HCT116 (cell line): Measurements from ENCODE around the gene SAMD9L.

Source experiments
- ZBTB33 ChIP-seq: IDR thresholded peaks from 2 replicates; pipeline ENCODE4 v1.6.1; 2011; ENCODE audit warnings: mild to moderate bottlenecking, low read length, moderate library complexity; ENCODE audit not compliant: insufficient replicate concordance; ENCODE audit errors: extremely low read depth
- TF ChIP-seq, protein P1 (sequence below), 3 experiments: fragments of 200-600 bp in 1 of 3; sonication (generic) in 1 of 3; IDR thresholded peaks in 2 of 3; conservative IDR thresholded peaks in 1 of 3; 2 replicates each; pipeline ENCODE4 v1.5.1; 2012 to 2017; ENCODE audit warnings: low read depth in 2 of 3, low read length in 2 of 3, antibody characterized with exemption in 1 of 3, borderline replicate concordance in 1 of 3, control low read depth in 1 of 3, mild to moderate bottlenecking in 1 of 3, mixed read lengths in 1 of 3, mixed run types in 1 of 3, moderate library complexity in 1 of 3; ENCODE audit not compliant: insufficient read depth in 1 of 3

GRCh38 chr7:93164766-93165165 is 16.6 kb upstream of the SAMD9L start:
- TF ChIP-seq, protein P1, sequence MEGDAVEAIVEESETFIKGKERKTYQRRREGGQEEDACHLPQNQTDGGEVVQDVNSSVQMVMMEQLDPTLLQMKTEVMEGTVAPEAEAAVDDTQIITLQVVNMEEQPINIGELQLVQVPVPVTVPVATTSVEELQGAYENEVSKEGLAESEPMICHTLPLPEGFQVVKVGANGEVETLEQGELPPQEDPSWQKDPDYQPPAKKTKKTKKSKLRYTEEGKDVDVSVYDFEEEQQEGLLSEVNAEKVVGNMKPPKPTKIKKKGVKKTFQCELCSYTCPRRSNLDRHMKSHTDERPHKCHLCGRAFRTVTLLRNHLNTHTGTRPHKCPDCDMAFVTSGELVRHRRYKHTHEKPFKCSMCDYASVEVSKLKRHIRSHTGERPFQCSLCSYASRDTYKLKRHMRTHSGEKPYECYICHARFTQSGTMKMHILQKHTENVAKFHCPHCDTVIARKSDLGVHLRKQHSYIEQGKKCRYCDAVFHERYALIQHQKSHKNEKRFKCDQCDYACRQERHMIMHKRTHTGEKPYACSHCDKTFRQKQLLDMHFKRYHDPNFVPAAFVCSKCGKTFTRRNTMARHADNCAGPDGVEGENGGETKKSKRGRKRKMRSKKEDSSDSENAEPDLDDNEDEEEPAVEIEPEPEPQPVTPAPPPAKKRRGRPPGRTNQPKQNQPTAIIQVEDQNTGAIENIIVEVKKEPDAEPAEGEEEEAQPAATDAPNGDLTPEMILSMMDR (IDR thresholded peaks at IDR 0.05 in 2 of 3, conservative IDR thresholded peaks at IDR 0.05 in 1 of 3; ENCODE audit: borderline replicate concordance in 1 of 3, insufficient read depth in 1 of 3, low read depth in 2 of 3, low read length in 2 of 3), result no peak
- TF ChIP-seq ZBTB33, result no peak
